Neural progenitor cell (in vitro differentiated cells): ENCODE results near the gene INSC. TPM values are rescaled to one million over a fixed set of nuclear protein-coding genes. Genes with fewer than 3 reads are reported as not detected.

Source experiments
- DNase-seq: peaks from one replicate; pipeline ENCODE4 v3.0.0-alpha.2; 2016; ENCODE audit warnings: low spot score
- H2AFZ ChIP-seq: fragments of 200-600 bp; sonication (generic); replicated peaks from 2 replicates; pipeline ENCODE4 v1.6.1; 2016; ENCODE audit warnings: antibody characterized with exemption
- H3F3A ChIP-seq: fragments of 200-600 bp; sonication (generic); 2 replicates; pipeline ENCODE4 v1.6.1; 2016; ENCODE audit warnings: antibody characterized with exemption, low read depth
- H3K27ac ChIP-seq: fragments of 200-600 bp; sonication (generic); 2 replicates; pipeline ENCODE4 v1.5.1; 2016; ENCODE audit warnings: mild to moderate bottlenecking
- H3K27me3 ChIP-seq: fragments of 200-600 bp; sonication (generic); 2 replicates; pipeline ENCODE4 v1.6.1; 2016; ENCODE audit warnings: mild to moderate bottlenecking, moderate library complexity
- H3K36me3 ChIP-seq: fragments of 200-600 bp; sonication (generic); 2 replicates; pipeline ENCODE4 v1.5.1; 2016
- H3K4me1 ChIP-seq: fragments of 200-600 bp; sonication (generic); 2 replicates; pipeline ENCODE4 v1.6.1; 2016; ENCODE audit warnings: mixed run types
- H3K4me2 ChIP-seq: fragments of 200-600 bp; sonication (generic); 2 replicates; pipeline ENCODE4 v1.6.1; 2016
- H3K4me3 ChIP-seq: fragments of 200-600 bp; sonication (generic); 2 replicates; pipeline ENCODE4 v1.5.1; 2016
- H3K79me2 ChIP-seq: fragments of 200-600 bp; sonication (generic); 2 replicates; pipeline ENCODE4 v1.6.1; 2016; ENCODE audit warnings: low read depth
- H3K9ac ChIP-seq: fragments of 200-600 bp; sonication (generic); 2 replicates; pipeline ENCODE4 v1.6.1; 2016
- H3K9me3 ChIP-seq: fragments of 200-600 bp; sonication (generic); 2 replicates; pipeline ENCODE4 v1.5.1; 2016; ENCODE audit warnings: low read depth
- H4K20me1 ChIP-seq: fragments of 200-600 bp; sonication (generic); 2 replicates; pipeline ENCODE4 v1.6.1; 2016; ENCODE audit warnings: low read depth
- H3K27ac Mint-ChIP-seq: 3 replicates; pipeline ENCODE4 v1.8.0; 2021; ENCODE audit warnings: mixed read lengths
- H3K27me3 Mint-ChIP-seq: 2 replicates; pipeline ENCODE4 v1.8.0; 2022; ENCODE audit warnings: low read depth, mild to moderate bottlenecking, inconsistent platforms, moderate library complexity, mixed read lengths; ENCODE audit not compliant: insufficient read depth
- H3K36me3 Mint-ChIP-seq: 3 replicates; pipeline ENCODE4 v1.8.0; 2021; ENCODE audit warnings: mixed read lengths
- H3K4me1 Mint-ChIP-seq: 3 replicates; pipeline ENCODE4 v1.8.0; 2021; ENCODE audit warnings: mixed read lengths
- H3K4me3 Mint-ChIP-seq: 3 replicates; pipeline ENCODE4 v1.8.0; 2021; ENCODE audit warnings: mild to moderate bottlenecking, moderate library complexity, mixed read lengths
- H3K9me3 Mint-ChIP-seq: 3 replicates; pipeline ENCODE4 v1.8.0; 2020; ENCODE audit warnings: mixed read lengths
- EZH2 ChIP-seq: fragments of 200-600 bp; sonication (generic); IDR thresholded peaks from 2 replicates; pipeline ENCODE4 v1.6.1; 2017; ENCODE audit warnings: antibody characterized with exemption, mild to moderate bottlenecking, moderate library complexity
- EZH2phosphoT487 ChIP-seq: fragments of 200-600 bp; sonication (generic); IDR thresholded peaks from 2 replicates; pipeline ENCODE4 v1.6.1; 2017; ENCODE audit warnings: antibody characterized with exemption
- total RNA-seq: library from RNA; depleted of rRNA; stranded (reverse); fragments of >200 nt; gene quantifications from 2 replicates; pipeline ENCODE4 v1.2.3, GENCODE V29; 2015; ENCODE audit warnings: low replicate concordance
- TF ChIP-seq, protein P1 (sequence below): fragments of 200-600 bp; sonication (generic); IDR thresholded peaks from 2 replicates; pipeline ENCODE4 v1.5.1; 2017; ENCODE audit warnings: antibody characterized with exemption, mild to moderate bottlenecking

INSC gene
- total RNA-seq, 1 donor from 2014 or later = 0.09 TPM

DNA sequence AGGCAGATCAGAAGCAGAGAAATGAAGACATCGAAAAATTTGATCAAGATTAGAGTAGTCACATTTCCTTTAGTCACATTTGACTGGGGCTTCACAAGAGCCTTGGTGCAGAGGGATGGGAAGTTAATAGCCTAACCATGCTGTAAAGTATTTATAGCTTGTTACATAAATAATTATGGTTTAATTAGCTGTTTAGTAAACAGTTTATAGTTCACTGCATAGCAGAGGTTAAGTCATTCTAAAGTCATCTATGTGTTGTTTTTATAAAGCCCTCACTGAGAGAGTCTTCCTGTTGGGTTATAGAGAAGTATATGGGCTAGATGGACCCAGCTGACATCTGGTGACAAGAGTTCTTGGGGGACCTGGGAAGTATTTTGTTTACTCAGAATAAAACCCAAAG, 47.1 kb downstream of the INSC start:
- Histone ChIP-seq H2AFZ (no peak overlapping the region), H3K27ac (no peak overlapping the region), H3K27me3 (no peaks in the 10 kb centered on the region), H4K20me1 (no peaks in the 10 kb centered on the region), H3K4me2 (no peak overlapping the region), H3K9me3 (no peaks in the 10 kb centered on the region), H3K36me3 (no peaks in the 10 kb centered on the region), H3K79me2 (no peaks in the 10 kb centered on the region), H3K4me1 (no peaks in the 10 kb centered on the region), H3K4me3 (no peak overlapping the region), H3K9ac (no peak overlapping the region), H3F3A (no peaks in the 10 kb centered on the region)
- Mint-ChIP-seq H3K27me3 (no peaks in the 10 kb centered on the region), H3K9me3 (no peaks in the 10 kb centered on the region), H3K4me3 (no peak overlapping the region), H3K36me3 (no peaks in the 10 kb centered on the region), H3K4me1 (peaks cover 11% of the 10 kb centered on the region), H3K27ac (no peak overlapping the region)
- TF ChIP-seq, protein P1, sequence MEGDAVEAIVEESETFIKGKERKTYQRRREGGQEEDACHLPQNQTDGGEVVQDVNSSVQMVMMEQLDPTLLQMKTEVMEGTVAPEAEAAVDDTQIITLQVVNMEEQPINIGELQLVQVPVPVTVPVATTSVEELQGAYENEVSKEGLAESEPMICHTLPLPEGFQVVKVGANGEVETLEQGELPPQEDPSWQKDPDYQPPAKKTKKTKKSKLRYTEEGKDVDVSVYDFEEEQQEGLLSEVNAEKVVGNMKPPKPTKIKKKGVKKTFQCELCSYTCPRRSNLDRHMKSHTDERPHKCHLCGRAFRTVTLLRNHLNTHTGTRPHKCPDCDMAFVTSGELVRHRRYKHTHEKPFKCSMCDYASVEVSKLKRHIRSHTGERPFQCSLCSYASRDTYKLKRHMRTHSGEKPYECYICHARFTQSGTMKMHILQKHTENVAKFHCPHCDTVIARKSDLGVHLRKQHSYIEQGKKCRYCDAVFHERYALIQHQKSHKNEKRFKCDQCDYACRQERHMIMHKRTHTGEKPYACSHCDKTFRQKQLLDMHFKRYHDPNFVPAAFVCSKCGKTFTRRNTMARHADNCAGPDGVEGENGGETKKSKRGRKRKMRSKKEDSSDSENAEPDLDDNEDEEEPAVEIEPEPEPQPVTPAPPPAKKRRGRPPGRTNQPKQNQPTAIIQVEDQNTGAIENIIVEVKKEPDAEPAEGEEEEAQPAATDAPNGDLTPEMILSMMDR = no peak
- no peak for TF ChIP-seq EZH2
- TF ChIP-seq EZH2phosphoT487 = no peak
- no peak for DNase-seq

DNA sequence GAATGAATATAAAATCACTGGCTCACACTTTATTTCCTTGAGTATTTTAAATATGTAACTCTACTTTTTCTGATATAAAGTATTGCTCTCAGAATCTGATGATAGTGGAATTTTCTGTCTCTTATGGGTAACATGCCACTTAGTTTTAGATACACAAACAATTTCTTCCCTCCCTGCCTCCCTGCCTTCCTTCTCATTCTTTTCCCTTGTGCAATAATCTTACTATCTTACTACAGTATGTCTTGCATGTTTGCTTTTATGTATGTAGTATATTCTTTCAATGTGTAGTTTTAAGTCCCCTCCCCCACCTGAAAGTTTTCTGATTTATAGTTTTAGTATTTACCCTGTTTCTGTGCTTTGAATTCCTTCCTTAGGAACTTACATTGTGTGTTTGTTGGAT, 48.4 kb downstream of the INSC start:
- Mint-ChIP-seq H3K4me1 (peaks cover 4% of the 10 kb centered on the region), H3K9me3 (no peaks in the 10 kb centered on the region), H3K4me3 (no peak overlapping the region), H3K27ac (no peak overlapping the region), H3K27me3 (no peaks in the 10 kb centered on the region), H3K36me3 (no peaks in the 10 kb centered on the region)
- H2AFZ ChIP-seq = no peak overlapping the region
- no peaks in the 10 kb centered on the region for H3K79me2 ChIP-seq
- no peaks in the 10 kb centered on the region for H3K9me3 ChIP-seq
- no peak overlapping the region for H3K9ac ChIP-seq
- no peaks in the 10 kb centered on the region for H3K27me3 ChIP-seq
- H3K4me1 ChIP-seq = no peaks in the 10 kb centered on the region
- no peak overlapping the region for H3K4me3 ChIP-seq
- H3F3A ChIP-seq = no peaks in the 10 kb centered on the region
- no peak for DNase-seq
- TF ChIP-seq, protein P1 = no peak
- TF ChIP-seq EZH2phosphoT487 (no peak), EZH2 (no peak)
- no peak overlapping the region for H3K27ac ChIP-seq
- H3K4me2 ChIP-seq = no peak overlapping the region
- H4K20me1 ChIP-seq = no peaks in the 10 kb centered on the region
- H3K36me3 ChIP-seq = no peaks in the 10 kb centered on the region

DNA sequence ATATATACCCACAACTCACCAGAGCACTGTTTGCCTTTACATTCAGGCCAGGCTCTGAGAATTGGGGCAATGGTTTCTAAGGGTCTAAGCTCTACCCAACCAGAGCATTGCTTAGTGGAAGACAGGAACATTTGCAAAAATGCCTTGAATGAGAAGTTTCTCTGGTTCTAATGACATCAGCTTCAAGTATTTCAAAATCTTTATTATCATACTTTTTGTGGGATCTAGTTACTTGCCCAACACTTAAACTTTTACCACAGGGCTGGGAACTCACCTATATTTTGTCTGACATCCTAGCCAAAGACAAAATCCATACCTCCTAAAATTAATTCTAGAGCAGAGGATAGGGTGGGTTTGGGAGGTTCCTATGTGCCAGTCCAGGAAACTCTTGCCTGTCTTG, 51.5 kb downstream of the INSC start:
- Mint-ChIP-seq H3K9me3 (no peaks in the 10 kb centered on the region), H3K27me3 (no peaks in the 10 kb centered on the region), H3K4me3 (no peak overlapping the region), H3K4me1 (no peaks in the 10 kb centered on the region), H3K36me3 (no peaks in the 10 kb centered on the region), H3K27ac (no peak overlapping the region)
- Histone ChIP-seq H3K9ac (no peak overlapping the region), H3K36me3 (no peaks in the 10 kb centered on the region), H4K20me1 (no peaks in the 10 kb centered on the region), H3K27ac (no peak overlapping the region), H3K4me3 (no peak overlapping the region), H3K9me3 (no peaks in the 10 kb centered on the region), H3K4me2 (no peak overlapping the region), H3K27me3 (no peaks in the 10 kb centered on the region), H3K4me1 (no peaks in the 10 kb centered on the region), H3K79me2 (no peaks in the 10 kb centered on the region), H2AFZ (no peak overlapping the region), H3F3A (no peaks in the 10 kb centered on the region)
- no peak for TF ChIP-seq EZH2
- TF ChIP-seq EZH2phosphoT487 = no peak
- TF ChIP-seq, protein P1 = no peak
- DNase-seq = no peak
